Neutrophil (primary cell): ENCODE data around the gene ACSS3.

ENCODE experiments used
- H3K27ac ChIP-seq: fragments of 200-600 bp; sonication (generic); 2 replicates; pipeline ENCODE4 v1.5.1; 2016; ENCODE audit warnings: mild to moderate bottlenecking, moderate library complexity
- H3K27me3 ChIP-seq: fragments of 200-600 bp; sonication (generic); 2 replicates; pipeline ENCODE4 v1.6.0; 2016; ENCODE audit warnings: mild to moderate bottlenecking
- H3K36me3 ChIP-seq: fragments of 200-600 bp; sonication (generic); 2 replicates; pipeline ENCODE4 v1.5.1; 2017
- H3K4me1 ChIP-seq, 2 experiments: fragments of 200-600 bp in 1 of 2; sonication (generic) in 1 of 2; 1 replicate in 1 of 2; 2 replicates in 1 of 2; pipeline versions ENCODE4 v1.5.1 to v1.6.1; 2013 to 2016; ENCODE audit warnings: low read depth in 1 of 2, low read length in 1 of 2, mild to moderate bottlenecking in 1 of 2, moderate library complexity in 1 of 2; ENCODE audit not compliant: control insufficient read depth in 1 of 2, insufficient read depth in 1 of 2
- H3K4me3 ChIP-seq, 2 experiments: fragments of 200-600 bp in 1 of 2; sonication (generic) in 1 of 2; 1 replicate in 1 of 2; 2 replicates in 1 of 2; pipeline ENCODE4 v1.5.1; 2013 to 2016; ENCODE audit warnings: low read depth in 1 of 2, low read length in 1 of 2, mild to moderate bottlenecking in 1 of 2, moderate library complexity in 1 of 2
- H3K9me3 ChIP-seq: fragments of 200-600 bp; sonication (generic); 2 replicates; pipeline ENCODE4 v1.5.1; 2016
- TF ChIP-seq, protein P1 (sequence below): fragments of 200-600 bp; sonication (generic); IDR thresholded peaks from 2 replicates; pipeline ENCODE4 v1.5.1; 2016; ENCODE audit warnings: antibody characterized with exemption

Gene ACSS3

GRCh38 chr12:81261508-81262207, 183.8 kb downstream of the ACSS3 start:
- Histone ChIP-seq H3K4me3 (no peak overlapping the region), H3K36me3 (no peaks in the 10 kb centered on the region), H3K27me3 (no peaks in the 10 kb centered on the region), H3K4me1 (no peaks in the 10 kb centered on the region), H3K27ac (no peak overlapping the region), H3K9me3 (no peaks in the 10 kb centered on the region)
- TF ChIP-seq, protein P1, sequence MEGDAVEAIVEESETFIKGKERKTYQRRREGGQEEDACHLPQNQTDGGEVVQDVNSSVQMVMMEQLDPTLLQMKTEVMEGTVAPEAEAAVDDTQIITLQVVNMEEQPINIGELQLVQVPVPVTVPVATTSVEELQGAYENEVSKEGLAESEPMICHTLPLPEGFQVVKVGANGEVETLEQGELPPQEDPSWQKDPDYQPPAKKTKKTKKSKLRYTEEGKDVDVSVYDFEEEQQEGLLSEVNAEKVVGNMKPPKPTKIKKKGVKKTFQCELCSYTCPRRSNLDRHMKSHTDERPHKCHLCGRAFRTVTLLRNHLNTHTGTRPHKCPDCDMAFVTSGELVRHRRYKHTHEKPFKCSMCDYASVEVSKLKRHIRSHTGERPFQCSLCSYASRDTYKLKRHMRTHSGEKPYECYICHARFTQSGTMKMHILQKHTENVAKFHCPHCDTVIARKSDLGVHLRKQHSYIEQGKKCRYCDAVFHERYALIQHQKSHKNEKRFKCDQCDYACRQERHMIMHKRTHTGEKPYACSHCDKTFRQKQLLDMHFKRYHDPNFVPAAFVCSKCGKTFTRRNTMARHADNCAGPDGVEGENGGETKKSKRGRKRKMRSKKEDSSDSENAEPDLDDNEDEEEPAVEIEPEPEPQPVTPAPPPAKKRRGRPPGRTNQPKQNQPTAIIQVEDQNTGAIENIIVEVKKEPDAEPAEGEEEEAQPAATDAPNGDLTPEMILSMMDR: no peak

DNA sequence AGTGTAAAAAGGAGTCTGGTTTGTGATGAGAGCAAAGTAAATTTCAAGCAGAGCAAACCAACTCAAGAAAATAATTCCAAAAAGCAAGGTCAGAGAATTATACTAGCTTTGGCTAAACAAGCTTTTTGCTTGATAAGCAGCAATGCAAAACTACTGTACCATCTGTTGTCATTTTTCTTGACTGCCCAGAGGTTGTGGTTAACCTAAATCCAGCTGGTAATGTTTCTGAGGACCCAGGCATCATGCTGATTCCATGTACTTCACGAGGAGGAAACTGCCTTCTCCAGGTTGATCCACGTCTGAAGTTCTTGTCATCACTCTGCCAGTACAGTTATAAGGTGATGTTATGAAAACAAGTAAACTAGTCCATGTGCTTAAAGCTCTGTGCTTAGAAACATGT, 185.2 kb downstream of the ACSS3 start:
- Histone ChIP-seq H3K9me3 (no peaks in the 10 kb centered on the region), H3K4me1 (no peaks in the 10 kb centered on the region), H3K27ac (no peak overlapping the region), H3K4me3 (no peak overlapping the region), H3K27me3 (no peaks in the 10 kb centered on the region), H3K36me3 (no peaks in the 10 kb centered on the region)
- TF ChIP-seq, protein P1: no peak

DNA sequence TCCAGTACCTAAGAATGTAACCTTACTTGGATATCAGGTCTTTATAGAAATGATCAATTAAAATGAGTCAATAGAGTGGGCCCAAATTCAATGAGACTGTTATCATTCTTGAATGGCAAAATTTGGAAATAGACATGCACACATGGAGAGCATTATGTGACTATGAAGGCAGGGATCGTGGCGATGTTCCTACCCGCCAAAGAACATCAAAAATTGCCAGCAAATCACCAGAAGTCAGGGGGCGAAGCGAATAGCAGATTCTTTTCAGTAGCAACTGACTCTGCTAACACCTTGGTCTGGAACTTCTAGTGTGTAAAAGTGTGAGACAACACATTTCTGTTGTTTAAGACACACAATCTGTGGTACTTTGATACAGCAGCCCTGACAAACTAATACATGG, 192.5 kb downstream of the ACSS3 start:
- Histone ChIP-seq H3K36me3 (no peaks in the 10 kb centered on the region), H3K9me3 (no peaks in the 10 kb centered on the region), H3K4me1 (no peaks in the 10 kb centered on the region), H3K27me3 (no peaks in the 10 kb centered on the region), H3K4me3 (no peak overlapping the region), H3K27ac (no peak overlapping the region)
- TF ChIP-seq, protein P1: no peak

DNA sequence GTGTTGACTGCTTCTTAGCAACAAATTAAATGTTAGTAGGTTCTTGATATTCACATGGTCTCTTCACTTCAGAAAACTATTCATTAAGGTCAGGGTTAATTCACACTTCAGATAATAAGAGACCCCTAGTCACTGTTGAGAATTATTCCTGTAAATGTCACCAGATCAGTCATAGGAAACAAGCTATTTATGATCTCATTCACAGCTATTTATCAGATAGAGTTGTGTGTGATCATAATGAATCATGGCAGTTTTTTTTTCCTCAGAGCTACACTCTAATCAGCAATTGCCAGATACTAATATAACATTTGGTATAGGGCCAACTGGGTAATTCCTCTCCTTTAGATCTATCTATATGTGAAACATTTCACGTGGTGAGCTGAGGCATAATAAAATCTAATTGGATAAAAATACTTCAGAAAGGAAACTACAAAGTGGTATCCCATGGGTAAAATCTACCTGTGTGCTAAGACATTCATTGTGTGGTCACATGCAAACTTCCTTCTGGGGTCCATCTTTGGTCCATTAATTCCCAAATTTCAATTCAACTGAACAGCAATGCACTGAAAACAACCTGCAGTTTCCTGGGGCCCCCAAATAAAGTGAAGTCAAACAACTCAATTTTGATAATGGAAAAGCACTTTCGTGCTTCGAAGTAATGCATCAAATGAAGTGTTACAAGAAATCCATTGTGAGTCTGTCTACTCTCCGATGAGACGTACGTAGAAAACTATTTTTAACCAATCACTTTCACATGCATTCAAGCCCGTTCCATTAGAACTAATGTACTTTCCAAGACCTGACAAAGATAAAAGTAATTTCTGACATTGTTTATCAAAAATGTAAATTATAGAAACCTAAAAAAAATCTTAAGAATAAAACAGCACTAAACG, 197.0 kb downstream of the ACSS3 start:
- Histone ChIP-seq H3K9me3 (no peaks in the 10 kb centered on the region), H3K27ac (no peak overlapping the region), H3K4me1 (no peaks in the 10 kb centered on the region), H3K4me3 (no peak overlapping the region), H3K27me3 (no peaks in the 10 kb centered on the region), H3K36me3 (no peaks in the 10 kb centered on the region)
- TF ChIP-seq, protein P1: no peak

GRCh38 chr12:81284137-81284536, 206.3 kb downstream of the ACSS3 start:
- TF ChIP-seq, protein P1: no peak
- Histone ChIP-seq H3K4me3 (no peak overlapping the region), H3K9me3 (no peaks in the 10 kb centered on the region), H3K27ac (no peak overlapping the region), H3K36me3 (no peaks in the 10 kb centered on the region), H3K27me3 (no peaks in the 10 kb centered on the region), H3K4me1 (no peaks in the 10 kb centered on the region)
